HEK293 (cell line): Measurements from ENCODE around the gene ZNRF1.
"Not testable (repeated sequence)": the region's sequence is repeated elsewhere in the genome, so short reads cannot be mapped to it uniquely, and the experiment has no call there.

ENCODE experiments used
- CTCF ChIA-PET: fragments of 350-600 bp; formaldehyde crosslinking; extraction: SDS; loops from one replicate; lab custom pipeline; 2021; ENCODE audit warnings: antibody characterized with exemption; lab: Yijun Ruan, JAX
- POLR2A ChIA-PET: fragments of 300-600 bp; formaldehyde crosslinking; extraction: SDS; loops from one replicate; lab custom pipeline; 2020; ENCODE audit warnings: antibody characterized with exemption, inconsistent platforms; lab: Yijun Ruan, JAX
- H3K27ac ChIP-seq: fragments of 200-500 bp; sonication (Bioruptor generic); 2 replicates; pipeline ENCODE4 v1.5.1; 2014; ENCODE audit warnings: low read depth, low read length, control low read depth, inconsistent platforms; ENCODE audit errors: extremely low read depth
- H3K36me3 ChIP-seq, 2 experiments: fragments of 200-500 bp in 1 of 2; sonication (Bioruptor generic) in 1 of 2; 1 replicate in 1 of 2; 2 replicates in 1 of 2; pipeline ENCODE4 v1.5.1; 2014 to 2017; ENCODE audit warnings: inconsistent platforms in 2 of 2, low read length in 2 of 2; ENCODE audit not compliant: control insufficient read depth in 2 of 2, insufficient read depth in 1 of 2
- H3K4me1 ChIP-seq: fragments of 200-500 bp; sonication (Bioruptor generic); 2 replicates; pipeline ENCODE4 v1.5.1; 2014; ENCODE audit warnings: mild to moderate bottlenecking, low read length, inconsistent platforms; ENCODE audit not compliant: control insufficient read depth, insufficient read depth
- H3K4me3 ChIP-seq: 2 replicates; pipeline ENCODE4 v1.5.1; 2011; ENCODE audit warnings: low read depth, mild to moderate bottlenecking, control low read depth, low read length, moderate library complexity
- H3K9me3 ChIP-seq: fragments of 200-500 bp; sonication (Bioruptor generic); 2 replicates; pipeline ENCODE4 v1.5.1; 2014; ENCODE audit warnings: low read depth, low read length, inconsistent platforms; ENCODE audit not compliant: control insufficient read depth, insufficient read depth
- MEIS1 ChIP-seq: sonication (generic); formaldehyde crosslinking; IDR thresholded peaks from 2 replicates; pipeline ENCODE4 v1.8.1; 2022; ENCODE audit warnings: missing genetic modification reagents, mild to moderate bottlenecking, borderline replicate concordance
- ZBTB20 ChIP-seq: fragments of 450-650 bp; formaldehyde crosslinking; IDR thresholded peaks from 2 replicates; pipeline ENCODE4 v1.5.1; 2016; ENCODE audit warnings: missing biosample characterization, missing genetic modification characterization
- ZNF112 ChIP-seq: fragments of 450-650 bp; formaldehyde crosslinking; IDR thresholded peaks from 2 replicates; pipeline ENCODE4 v1.5.0; 2017; ENCODE audit warnings: missing biosample characterization, missing genetic modification characterization
- ZNF121 ChIP-seq: fragments of 450-650 bp; formaldehyde crosslinking; IDR thresholded peaks from 2 replicates; pipeline ENCODE4 v1.5.1; 2016; ENCODE audit warnings: missing biosample characterization, missing genetic modification characterization
- ZNF292 ChIP-seq: fragments of 450-650 bp; formaldehyde crosslinking; IDR thresholded peaks from 2 replicates; pipeline ENCODE4 v1.5.1; 2016; ENCODE audit warnings: low read depth, missing biosample characterization, missing genetic modification characterization, borderline replicate concordance
- ZNF311 ChIP-seq: fragments of 450-650 bp; formaldehyde crosslinking; IDR thresholded peaks from 2 replicates; pipeline ENCODE4 v1.5.1; 2017; ENCODE audit warnings: missing biosample characterization, missing genetic modification characterization, borderline replicate concordance
- ZNF416 ChIP-seq: fragments of 450-650 bp; formaldehyde crosslinking; IDR thresholded peaks from 2 replicates; pipeline ENCODE4 v1.5.1; 2016; ENCODE audit warnings: missing biosample characterization, missing genetic modification characterization
- ZNF48 ChIP-seq: fragments of 450-650 bp; formaldehyde crosslinking; IDR thresholded peaks from 2 replicates; pipeline ENCODE4 v1.5.1; 2016; ENCODE audit warnings: missing biosample characterization, missing genetic modification characterization
- ZNF501 ChIP-seq: fragments of 450-650 bp; formaldehyde crosslinking; IDR thresholded peaks from 2 replicates; pipeline ENCODE4 v1.5.1; 2016; ENCODE audit warnings: missing biosample characterization, missing genetic modification characterization
- ZNF530 ChIP-seq: fragments of 450-650 bp; formaldehyde crosslinking; IDR thresholded peaks from 2 replicates; pipeline ENCODE4 v1.5.1; 2016; ENCODE audit warnings: low read depth, missing biosample characterization, missing genetic modification characterization
- ZNF580 ChIP-seq: fragments of 450-650 bp; formaldehyde crosslinking; IDR thresholded peaks from 2 replicates; pipeline ENCODE4 v1.5.1; 2016; ENCODE audit warnings: missing biosample characterization, missing genetic modification characterization
- ZNF621 ChIP-seq: fragments of 450-650 bp; formaldehyde crosslinking; IDR thresholded peaks from 2 replicates; pipeline ENCODE4 v1.5.1; 2017; ENCODE audit warnings: missing biosample characterization, missing genetic modification characterization
- ZNF677 ChIP-seq: fragments of 450-650 bp; IDR thresholded peaks from 2 replicates; pipeline ENCODE4 v1.5.0; 2018; ENCODE audit warnings: missing biosample characterization, mild to moderate bottlenecking, missing genetic modification characterization, moderate library complexity
- ZNF747 ChIP-seq: fragments of 450-650 bp; formaldehyde crosslinking; IDR thresholded peaks from 2 replicates; pipeline ENCODE4 v1.5.1; 2016; ENCODE audit warnings: missing biosample characterization, missing genetic modification characterization
- ZNF843 ChIP-seq: fragments of 450-650 bp; formaldehyde crosslinking; IDR thresholded peaks from 2 replicates; pipeline ENCODE4 v1.5.1; 2016; ENCODE audit warnings: missing biosample characterization, missing genetic modification characterization
- TF ChIP-seq, protein P1 (sequence below): fragments of 450-650 bp; formaldehyde crosslinking; IDR thresholded peaks from 2 replicates; pipeline ENCODE4 v1.5.1; 2016; ENCODE audit warnings: missing biosample characterization, missing genetic modification characterization
- TF ChIP-seq, protein P2 (sequence below): fragments of 450-650 bp; formaldehyde crosslinking; IDR thresholded peaks from 2 replicates; pipeline ENCODE4 v1.5.1; 2017; ENCODE audit warnings: missing biosample characterization, missing genetic modification characterization
- TF ChIP-seq, protein P3 (sequence below): fragments of 450-650 bp; formaldehyde crosslinking; IDR thresholded peaks from 2 replicates; pipeline ENCODE4 v1.5.1; 2016; ENCODE audit warnings: missing biosample characterization, missing genetic modification characterization

Gene ZNRF1

GRCh38 chr16:75014318-75014717, 15.5 kb downstream of the ZNRF1 start:
- H3K4me1 ChIP-seq: peaks cover 8% of the 10 kb centered on the region; the same call in 1 of the 2 replicates
- POLR2A ChIA-PET: no interaction called here
- H3K4me3 ChIP-seq: no peak overlapping the region
- H3K36me3 ChIP-seq: no peaks in the 10 kb centered on the region
- H3K27ac ChIP-seq: no peak overlapping the region
- TF ChIP-seq ZNF621 (tag by site-specific recombination): no peak
- no peak for TF ChIP-seq ZNF677 (tag by site-specific recombination)
- TF ChIP-seq ZNF121 (tag by site-specific recombination): no peak
- no peak for TF ChIP-seq ZNF416
- no peak for TF ChIP-seq ZNF112 (tag by site-specific recombination)
- no peak for TF ChIP-seq MEIS1 (CRISPR knock-in tag)
- TF ChIP-seq ZNF311 (tag by site-specific recombination): no peak
- TF ChIP-seq ZNF48 (tag by site-specific recombination): no peak
- TF ChIP-seq ZBTB20 (tag by site-specific recombination): no peak
- TF ChIP-seq ZNF580: no peak
- TF ChIP-seq ZNF501 (tag by site-specific recombination): no peak
- CTCF ChIA-PET: interaction anchor here (0.6 to 0.8 kb wide), 2 partner anchors 97 to 224 kb away, joined by 3 read pairs; no protein-coding TSS in a partner anchor
- no peaks in the 10 kb centered on the region for H3K9me3 ChIP-seq

DNA sequence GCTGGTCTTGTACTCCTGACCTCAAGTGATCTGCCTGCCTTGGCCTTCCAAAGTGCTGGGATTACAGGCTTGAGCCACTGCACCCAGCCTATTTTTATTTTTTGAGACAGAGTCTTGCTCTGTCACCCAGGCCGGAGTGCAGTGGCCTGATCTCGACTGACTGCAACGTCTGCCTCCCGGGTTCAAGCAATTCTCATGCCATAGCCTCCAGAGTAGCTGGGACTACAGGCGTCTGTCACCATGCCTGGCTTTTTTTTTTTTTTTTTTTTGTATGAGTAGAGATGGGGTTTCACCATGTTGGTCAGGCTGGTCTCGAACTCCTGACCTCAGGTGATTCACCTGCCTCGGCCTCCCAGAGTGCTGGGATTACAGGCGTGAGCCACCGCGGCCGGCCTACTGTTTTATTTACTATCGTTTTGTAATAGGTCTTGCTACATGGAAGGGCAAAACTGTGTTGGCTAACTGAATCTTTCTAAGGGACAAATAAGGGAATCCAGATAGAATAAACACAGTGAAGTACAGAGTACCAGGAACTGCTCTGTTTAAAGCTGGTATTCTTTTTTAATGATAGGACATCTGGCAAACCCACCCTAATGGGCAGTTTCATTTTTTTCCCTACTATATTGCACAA, 17.7 kb downstream of the ZNRF1 start:
- H3K36me3 ChIP-seq, H3K4me1 ChIP-seq, H3K4me3 ChIP-seq, H3K27ac ChIP-seq, POLR2A ChIA-PET, H3K9me3 ChIP-seq: not testable (repeated sequence)
- CTCF ChIA-PET: interaction anchor here (1.5 kb wide), 1 partner anchor 95 kb away, joined by 3 read pairs; no protein-coding TSS in a partner anchor

GRCh38 chr16:75017670-75018525, 19.1 kb downstream of the ZNRF1 start:
- Histone ChIP-seq H3K4me1 (no peaks in the 10 kb centered on the region; the same call in 1 of the 2 replicates), H3K36me3 (peaks cover 0 to 4% of the 10 kb centered on the region in 2 experiments; a peak in 2 of 3 replicates), H3K4me3 (no peak overlapping the region), H3K9me3 (no peaks in the 10 kb centered on the region), H3K27ac (no peak overlapping the region)
- TF ChIP-seq, protein P1, sequence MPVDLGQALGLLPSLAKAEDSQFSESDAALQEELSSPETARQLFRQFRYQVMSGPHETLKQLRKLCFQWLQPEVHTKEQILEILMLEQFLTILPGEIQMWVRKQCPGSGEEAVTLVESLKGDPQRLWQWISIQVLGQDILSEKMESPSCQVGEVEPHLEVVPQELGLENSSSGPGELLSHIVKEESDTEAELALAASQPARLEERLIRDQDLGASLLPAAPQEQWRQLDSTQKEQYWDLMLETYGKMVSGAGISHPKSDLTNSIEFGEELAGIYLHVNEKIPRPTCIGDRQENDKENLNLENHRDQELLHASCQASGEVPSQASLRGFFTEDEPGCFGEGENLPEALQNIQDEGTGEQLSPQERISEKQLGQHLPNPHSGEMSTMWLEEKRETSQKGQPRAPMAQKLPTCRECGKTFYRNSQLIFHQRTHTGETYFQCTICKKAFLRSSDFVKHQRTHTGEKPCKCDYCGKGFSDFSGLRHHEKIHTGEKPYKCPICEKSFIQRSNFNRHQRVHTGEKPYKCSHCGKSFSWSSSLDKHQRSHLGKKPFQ: no peak
- TF ChIP-seq, protein P2, sequence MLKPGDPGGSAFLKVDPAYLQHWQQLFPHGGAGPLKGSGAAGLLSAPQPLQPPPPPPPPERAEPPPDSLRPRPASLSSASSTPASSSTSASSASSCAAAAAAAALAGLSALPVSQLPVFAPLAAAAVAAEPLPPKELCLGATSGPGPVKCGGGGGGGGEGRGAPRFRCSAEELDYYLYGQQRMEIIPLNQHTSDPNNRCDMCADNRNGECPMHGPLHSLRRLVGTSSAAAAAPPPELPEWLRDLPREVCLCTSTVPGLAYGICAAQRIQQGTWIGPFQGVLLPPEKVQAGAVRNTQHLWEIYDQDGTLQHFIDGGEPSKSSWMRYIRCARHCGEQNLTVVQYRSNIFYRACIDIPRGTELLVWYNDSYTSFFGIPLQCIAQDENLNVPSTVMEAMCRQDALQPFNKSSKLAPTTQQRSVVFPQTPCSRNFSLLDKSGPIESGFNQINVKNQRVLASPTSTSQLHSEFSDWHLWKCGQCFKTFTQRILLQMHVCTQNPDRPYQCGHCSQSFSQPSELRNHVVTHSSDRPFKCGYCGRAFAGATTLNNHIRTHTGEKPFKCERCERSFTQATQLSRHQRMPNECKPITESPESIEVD (tag by site-specific recombination): no peak
- TF ChIP-seq ZNF530 (tag by site-specific recombination) (no peak), ZNF747 (tag by site-specific recombination) (no peak), ZNF292 (tag by site-specific recombination) (no peak), ZNF416 (no peak), ZNF843 (no peak)
- TF ChIP-seq, protein P3, sequence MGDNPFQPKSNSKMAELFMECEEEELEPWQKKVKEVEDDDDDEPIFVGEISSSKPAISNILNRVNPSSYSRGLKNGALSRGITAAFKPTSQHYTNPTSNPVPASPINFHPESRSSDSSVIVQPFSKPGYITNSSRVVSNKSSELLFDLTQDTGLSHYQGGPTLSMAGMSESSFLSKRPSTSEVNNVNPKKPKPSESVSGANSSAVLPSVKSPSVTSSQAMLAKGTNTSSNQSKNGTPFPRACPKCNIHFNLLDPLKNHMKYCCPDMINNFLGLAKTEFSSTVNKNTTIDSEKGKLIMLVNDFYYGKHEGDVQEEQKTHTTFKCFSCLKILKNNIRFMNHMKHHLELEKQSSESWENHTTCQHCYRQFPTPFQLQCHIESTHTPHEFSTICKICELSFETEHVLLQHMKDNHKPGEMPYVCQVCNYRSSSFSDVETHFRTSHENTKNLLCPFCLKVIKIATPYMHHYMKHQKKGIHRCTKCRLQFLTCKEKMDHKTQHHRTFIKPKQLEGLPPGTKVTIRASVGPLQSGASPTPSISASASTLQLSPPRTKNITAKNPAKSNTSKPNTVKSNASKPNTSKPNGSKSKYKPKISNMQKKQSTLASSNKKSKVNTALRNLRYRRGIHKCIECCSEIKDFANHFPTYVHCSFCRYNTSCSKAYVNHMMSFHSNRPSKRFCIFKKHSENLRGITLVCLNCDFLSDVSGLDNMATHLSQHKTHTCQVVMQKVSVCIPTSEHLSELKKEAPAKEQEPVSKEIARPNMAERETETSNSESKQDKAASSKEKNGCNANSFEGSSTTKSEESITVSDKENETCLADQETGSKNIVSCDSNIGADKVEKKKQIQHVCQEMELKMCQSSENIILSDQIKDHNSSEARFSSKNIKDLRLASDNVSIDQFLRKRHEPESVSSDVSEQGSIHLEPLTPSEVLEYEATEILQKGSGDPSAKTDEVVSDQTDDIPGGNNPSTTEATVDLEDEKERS: no peak
- ChIA-PET CTCF (interaction anchor here (0.5 to 1.5 kb wide), 2 partner anchors 37 to 94 kb away, joined by 3 read pairs; no protein-coding TSS in a partner anchor), POLR2A (interaction anchor here (0.5 kb wide), 1 partner anchor 33 kb away, joined by 3 read pairs; the partner anchor contains the start of gene WDR59)
